MCF 10A (cell line): Measurements from ENCODE around the gene MAP2K5. TPM values are rescaled to one million over a fixed set of nuclear protein-coding genes. Genes with fewer than 3 reads are reported as not detected.

Experiments
- BruUV-seq: library from RNA; stranded (reverse); fragments of 400-500 nt; replicated peaks from 2 replicates; lab custom pipeline; 2021; lab: Mats Ljungman, UMichigan
- CTCF ChIA-PET: fragments of 300-600 bp; sonication (Branson Sonifier 250); formaldehyde crosslinking; extraction: SDS; loops from one replicate; lab custom pipeline; 2021; ENCODE audit warnings: antibody characterized with exemption, inconsistent platforms; lab: Yijun Ruan, JAX
- POLR2A ChIA-PET: fragments of 300-600, 350-650 bp; sonication (Branson Sonifier 250); formaldehyde crosslinking; extraction: SDS; loops from one replicate; lab custom pipeline; 2020; ENCODE audit warnings: antibody characterized with exemption, inconsistent platforms; lab: Yijun Ruan, JAX
- DNase-seq: peaks from one replicate; pipeline ENCODE4 v3.0.0-alpha.2; 2018; ENCODE audit not compliant: unreplicated experiment
- H3K27ac Mint-ChIP-seq: one replicate; pipeline ENCODE4 v1.8.0; 2022; ENCODE audit warnings: mild to moderate bottlenecking, low read depth, mixed read lengths; ENCODE audit not compliant: unreplicated experiment
- H3K27me3 Mint-ChIP-seq: one replicate; pipeline ENCODE4 v1.8.0; 2022; ENCODE audit warnings: mixed read lengths; ENCODE audit not compliant: insufficient read depth, unreplicated experiment
- H3K36me3 Mint-ChIP-seq: one replicate; pipeline ENCODE4 v1.8.0; 2022; ENCODE audit warnings: mild to moderate bottlenecking, moderate library complexity, mixed read lengths; ENCODE audit not compliant: insufficient read depth, unreplicated experiment
- H3K4me1 Mint-ChIP-seq: one replicate; pipeline ENCODE4 v1.8.0; 2022; ENCODE audit warnings: mixed read lengths; ENCODE audit not compliant: insufficient read depth, unreplicated experiment
- H3K4me3 Mint-ChIP-seq: one replicate; pipeline ENCODE4 v1.8.0; 2022; ENCODE audit warnings: mild to moderate bottlenecking, moderate library complexity, mixed read lengths; ENCODE audit not compliant: unreplicated experiment
- H3K9me3 Mint-ChIP-seq: one replicate; pipeline ENCODE4 v1.8.0; 2022; ENCODE audit warnings: mixed read lengths; ENCODE audit not compliant: unreplicated experiment
- intact Hi-C: fragments of 100-400 bp; cut with micrococcal nuclease; formaldehyde crosslinking; loops from 2 replicates; pipeline ENCODE4 v1.14.1; 2022
- total RNA-seq: library from RNA; stranded (reverse); gene quantifications from 2 replicates; pipeline ENCODE4 v1.2.3, GENCODE V29; 2022
- TF ChIP-seq, protein P1 (sequence below): fragments of 200-600 bp; IDR thresholded peaks from one replicate; pipeline ENCODE4 v1.8.0; 2022; ENCODE audit warnings: antibody characterized with exemption, mild to moderate bottlenecking; ENCODE audit not compliant: unreplicated experiment

The MAP2K5 gene
- total RNA-seq, 1 experiment from 2014 or later: 24.4 TPM

DNA sequence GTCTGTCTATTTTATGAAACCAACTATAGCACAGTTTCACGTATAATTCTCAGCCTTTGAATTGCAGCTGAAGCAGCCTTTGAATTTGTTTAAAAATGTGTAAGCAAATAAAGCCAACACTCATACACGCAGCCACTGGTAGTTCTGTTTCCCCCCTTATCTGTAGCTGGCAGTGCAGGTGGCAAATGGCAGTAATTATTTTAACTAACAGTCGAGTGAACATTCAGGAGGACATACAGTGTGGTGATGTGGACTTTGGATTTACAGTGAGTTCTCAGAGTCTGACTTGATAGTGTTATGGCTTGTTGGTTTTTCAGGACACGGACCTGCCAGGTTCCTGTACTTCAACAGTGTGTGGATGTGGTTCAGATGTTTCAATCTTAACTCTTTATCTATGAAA, 218.8 kb downstream of the MAP2K5 start:
- no peak overlapping the region for H3K4me3 Mint-ChIP-seq
- CTCF ChIA-PET: no interaction called here
- no TSS peak for BruUV-seq
- H3K36me3 Mint-ChIP-seq: peaks cover 6% of the 10 kb centered on the region
- no peaks in the 10 kb centered on the region for H3K4me1 Mint-ChIP-seq
- H3K27me3 Mint-ChIP-seq: no peaks in the 10 kb centered on the region
- TF ChIP-seq, protein P1, sequence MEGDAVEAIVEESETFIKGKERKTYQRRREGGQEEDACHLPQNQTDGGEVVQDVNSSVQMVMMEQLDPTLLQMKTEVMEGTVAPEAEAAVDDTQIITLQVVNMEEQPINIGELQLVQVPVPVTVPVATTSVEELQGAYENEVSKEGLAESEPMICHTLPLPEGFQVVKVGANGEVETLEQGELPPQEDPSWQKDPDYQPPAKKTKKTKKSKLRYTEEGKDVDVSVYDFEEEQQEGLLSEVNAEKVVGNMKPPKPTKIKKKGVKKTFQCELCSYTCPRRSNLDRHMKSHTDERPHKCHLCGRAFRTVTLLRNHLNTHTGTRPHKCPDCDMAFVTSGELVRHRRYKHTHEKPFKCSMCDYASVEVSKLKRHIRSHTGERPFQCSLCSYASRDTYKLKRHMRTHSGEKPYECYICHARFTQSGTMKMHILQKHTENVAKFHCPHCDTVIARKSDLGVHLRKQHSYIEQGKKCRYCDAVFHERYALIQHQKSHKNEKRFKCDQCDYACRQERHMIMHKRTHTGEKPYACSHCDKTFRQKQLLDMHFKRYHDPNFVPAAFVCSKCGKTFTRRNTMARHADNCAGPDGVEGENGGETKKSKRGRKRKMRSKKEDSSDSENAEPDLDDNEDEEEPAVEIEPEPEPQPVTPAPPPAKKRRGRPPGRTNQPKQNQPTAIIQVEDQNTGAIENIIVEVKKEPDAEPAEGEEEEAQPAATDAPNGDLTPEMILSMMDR: no peak
- no peaks in the 10 kb centered on the region for H3K9me3 Mint-ChIP-seq
- POLR2A ChIA-PET: no interaction called here
- DNase-seq: no peak
- intact Hi-C loops: no loop called here
- no peak overlapping the region for H3K27ac Mint-ChIP-seq

DNA sequence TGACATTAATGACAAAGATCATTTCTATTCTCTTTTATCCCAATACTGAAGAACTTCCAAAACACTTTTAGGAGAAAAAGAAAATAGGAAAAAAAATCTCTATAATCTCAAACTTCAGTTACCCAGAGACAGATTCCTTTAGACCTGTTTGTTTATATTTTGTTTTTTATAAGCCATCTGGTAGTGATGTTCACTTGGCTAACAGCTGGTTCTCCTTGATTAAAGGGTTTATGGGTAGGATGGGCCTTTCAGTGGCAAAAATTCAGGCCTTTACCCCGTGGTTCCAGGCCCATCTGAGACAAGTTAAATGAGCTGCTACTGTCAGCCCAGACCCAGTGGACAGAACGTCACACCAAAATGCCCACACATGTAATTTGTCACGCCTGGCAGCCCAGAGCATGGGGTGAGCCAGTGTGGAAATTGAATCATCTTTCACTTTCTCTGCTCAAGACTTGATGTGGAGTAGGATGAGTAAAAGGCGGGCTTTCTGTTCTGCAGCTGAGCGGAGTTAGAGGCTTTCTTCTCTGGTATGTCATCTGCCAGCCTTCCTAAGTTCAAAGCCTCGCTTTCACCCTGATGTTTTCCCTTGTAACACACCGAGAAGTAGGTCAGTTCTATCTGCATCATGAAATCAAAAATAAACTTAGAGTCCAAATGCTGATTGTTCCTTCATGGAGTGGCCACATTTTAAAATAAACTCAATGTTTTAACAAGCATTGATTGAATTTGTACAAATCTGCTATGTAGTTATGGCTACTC, 220.3 kb downstream of the MAP2K5 start:
- Mint-ChIP-seq H3K4me1 (no peaks in the 10 kb centered on the region), H3K4me3 (no peak overlapping the region), H3K27me3 (no peaks in the 10 kb centered on the region), H3K27ac (no peak overlapping the region), H3K36me3 (no peaks in the 10 kb centered on the region), H3K9me3 (no peaks in the 10 kb centered on the region)
- DNase-seq: no peak
- intact Hi-C loops: no loop called here
- ChIA-PET CTCF (no interaction called here), POLR2A (interaction anchor here (1.0 to 1.6 kb wide), 2 partner anchors 8 to 13 kb away, joined by 3 to 6 read pairs; no protein-coding TSS in a partner anchor)
- TF ChIP-seq, protein P1: no peak
- no TSS peak for BruUV-seq

DNA sequence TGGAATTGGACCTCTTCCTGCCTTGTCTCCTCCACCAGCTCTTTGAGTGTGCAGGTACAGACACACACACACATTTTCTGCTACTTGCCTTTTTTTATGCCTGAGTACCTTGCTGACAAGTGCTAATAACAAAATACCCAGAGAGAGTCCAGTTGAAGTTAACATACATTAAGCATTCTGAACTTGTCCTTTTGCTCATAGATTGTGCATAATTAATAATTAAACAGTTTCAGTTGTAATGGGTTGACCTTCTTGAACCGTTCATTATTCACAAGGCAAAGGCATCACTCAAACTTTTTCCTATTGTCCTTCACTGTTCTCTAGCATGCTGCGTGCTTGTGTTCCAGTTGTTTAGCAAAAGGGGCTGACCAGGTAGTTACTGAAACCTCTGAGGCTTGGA, 223.2 kb downstream of the MAP2K5 start:
- intact Hi-C loops: no loop called here
- no peaks in the 10 kb centered on the region for H3K27me3 Mint-ChIP-seq
- CTCF ChIA-PET: no interaction called here
- H3K9me3 Mint-ChIP-seq: no peaks in the 10 kb centered on the region
- TF ChIP-seq, protein P1: no peak
- H3K4me3 Mint-ChIP-seq: no peak overlapping the region
- no peaks in the 10 kb centered on the region for H3K36me3 Mint-ChIP-seq
- POLR2A ChIA-PET: interaction anchor here (0.7 kb wide), 1 partner anchor 11 kb away, joined by 3 read pairs; no protein-coding TSS in a partner anchor
- no TSS peak for BruUV-seq
- H3K4me1 Mint-ChIP-seq: no peaks in the 10 kb centered on the region
- H3K27ac Mint-ChIP-seq: no peak overlapping the region
- no peak for DNase-seq

DNA sequence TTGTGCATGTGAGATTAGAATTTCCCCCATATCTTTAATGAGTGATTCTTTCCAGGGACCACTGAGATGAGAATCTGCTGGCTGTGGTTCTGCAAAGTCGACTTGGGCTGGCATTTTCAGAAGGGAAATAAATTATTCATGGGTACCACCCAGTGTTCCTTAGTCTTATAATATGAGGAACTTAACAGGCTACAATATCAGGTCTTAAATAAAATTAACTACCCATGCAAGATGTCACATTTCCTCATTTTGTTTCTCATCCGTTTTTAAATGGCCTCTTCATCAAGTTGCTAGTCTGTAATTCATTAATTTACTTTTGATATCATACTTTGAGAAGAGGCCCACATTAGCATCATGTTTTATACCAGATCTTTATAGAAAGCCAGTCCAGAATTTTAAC, 224.5 kb downstream of the MAP2K5 start:
- no TSS peak for BruUV-seq
- ChIA-PET CTCF (no interaction called here), POLR2A (no interaction called here)
- intact Hi-C loops: no loop called here
- Mint-ChIP-seq H3K9me3 (no peaks in the 10 kb centered on the region), H3K27me3 (no peaks in the 10 kb centered on the region), H3K36me3 (no peaks in the 10 kb centered on the region), H3K4me3 (no peak overlapping the region), H3K4me1 (no peaks in the 10 kb centered on the region), H3K27ac (no peak overlapping the region)
- TF ChIP-seq, protein P1: no peak
- no peak for DNase-seq
